Measurements from ENCODE around the gene INPP4A. TPM values are rescaled to one million over a fixed set of nuclear protein-coding genes. Genes with fewer than 3 reads are reported as not detected.

The INPP4A gene
- polyA plus RNA-seq, 1 donor (not counting 4 experiments of a cell fraction or from before 2014, with no cell fraction given): 10.7 TPM

GRCh38 chr2:98514096-98514639 is 69.5 kb downstream of the INPP4A start:
- DNase-seq (ENCODE audit: low read depth, low spot score) (no peak), FAIRE-seq (no peak)
- dilution Hi-C loops (cut with MboI; ENCODE audit: extremely low pct_ligation_motif_present, low sequenced_read_pairs): no loop called here
- Histone ChIP-seq H3K9me1 (ENCODE audit: control insufficient read depth, extremely low read depth, insufficient read depth, low read length) (no peaks in the 10 kb centered on the region), H4K20me1 (ENCODE audit: control insufficient read depth, extremely low read depth, insufficient read depth, low read length) (no peaks in the 10 kb centered on the region), H3K4me2 (ENCODE audit: control insufficient read depth, extremely low read depth, insufficient read depth, low read depth, low read length) (no peak overlapping the region), H3K36me3 (ENCODE audit: control insufficient read depth in 2 of 2, extremely low read depth in 1 of 2, insufficient read depth in 2 of 2, low read length in 2 of 2) (no peaks in the 10 kb centered on the region), H3K9ac (ENCODE audit: control insufficient read depth, extremely low read depth, insufficient read depth, low read length) (no peak overlapping the region), H3K4me1 (ENCODE audit: control insufficient read depth, extremely low read depth, insufficient read depth, low read length) (no peaks in the 10 kb centered on the region), H3K9me3 (ENCODE audit: control insufficient read depth, low read depth, low read length) (no peaks in the 10 kb centered on the region), H2AFZ (ENCODE audit: control insufficient read depth, low read length) (no peak overlapping the region), H3K4me3 (ENCODE audit: control insufficient read depth in 2 of 3, extremely low read depth in 1 of 3, insufficient read depth in 2 of 3, low read depth in 1 of 3, low read length in 3 of 3) (no peak overlapping the region), H3K27me3 (ENCODE audit: control insufficient read depth, extremely low read depth, insufficient read depth, low read length) (no peaks in the 10 kb centered on the region), H3K79me2 (ENCODE audit: control insufficient read depth, insufficient read depth, low read length) (no peaks in the 10 kb centered on the region), H3K27ac (ENCODE audit: control insufficient read depth, insufficient read depth, low read length) (no peak overlapping the region)
- TF ChIP-seq CTCF (optimal IDR thresholded peaks at IDR 0.05 in 1 of 3, IDR thresholded peaks at IDR 0.05 in 1 of 3, conservative IDR thresholded peaks at IDR 0.05 in 1 of 3; ENCODE audit: extremely low read depth in 1 of 3, insufficient read depth in 2 of 3, low read length in 3 of 3) (no peak), EZH2 (IDR thresholded peaks at IDR 0.05; ENCODE audit: low read length) (no peak)

GRCh38 chr2:98514879-98515249 is 70.2 kb downstream of the INPP4A start:
- no peak overlapping the region for H3K9ac ChIP-seq (ENCODE audit: control insufficient read depth, extremely low read depth, insufficient read depth, low read length)
- H3K36me3 ChIP-seq (ENCODE audit: control insufficient read depth in 2 of 2, extremely low read depth in 1 of 2, insufficient read depth in 2 of 2, low read length in 2 of 2): peaks cover 0 to 3% of the 10 kb centered on the region in 2 experiments
- no peak overlapping the region for H3K4me3 ChIP-seq (ENCODE audit: control insufficient read depth in 2 of 3, extremely low read depth in 1 of 3, insufficient read depth in 2 of 3, low read depth in 1 of 3, low read length in 3 of 3)
- H3K4me1 ChIP-seq (ENCODE audit: control insufficient read depth, extremely low read depth, insufficient read depth, low read length): no peaks in the 10 kb centered on the region
- no peak overlapping the region for H2AFZ ChIP-seq (ENCODE audit: control insufficient read depth, low read length)
- dilution Hi-C loops (cut with MboI; ENCODE audit: extremely low pct_ligation_motif_present, low sequenced_read_pairs): no loop called here
- FAIRE-seq (no peak), DNase-seq (ENCODE audit: low read depth, low spot score) (no peak)
- no peaks in the 10 kb centered on the region for H4K20me1 ChIP-seq (ENCODE audit: control insufficient read depth, extremely low read depth, insufficient read depth, low read length)
- H3K9me3 ChIP-seq (ENCODE audit: control insufficient read depth, low read depth, low read length): no peaks in the 10 kb centered on the region
- H3K9me1 ChIP-seq (ENCODE audit: control insufficient read depth, extremely low read depth, insufficient read depth, low read length): no peaks in the 10 kb centered on the region
- no peak overlapping the region for H3K4me2 ChIP-seq (ENCODE audit: control insufficient read depth, extremely low read depth, insufficient read depth, low read depth, low read length)
- no peak overlapping the region for H3K27ac ChIP-seq (ENCODE audit: control insufficient read depth, insufficient read depth, low read length)
- H3K27me3 ChIP-seq (ENCODE audit: control insufficient read depth, extremely low read depth, insufficient read depth, low read length): no peaks in the 10 kb centered on the region
- no peaks in the 10 kb centered on the region for H3K79me2 ChIP-seq (ENCODE audit: control insufficient read depth, insufficient read depth, low read length)
- TF ChIP-seq CTCF (optimal IDR thresholded peaks at IDR 0.05 in 1 of 3, IDR thresholded peaks at IDR 0.05 in 1 of 3, conservative IDR thresholded peaks at IDR 0.05 in 1 of 3; ENCODE audit: extremely low read depth in 1 of 3, insufficient read depth in 2 of 3, low read length in 3 of 3) (no peak), EZH2 (IDR thresholded peaks at IDR 0.05; ENCODE audit: low read length) (no peak)
